DLD1 (cell line): ENCODE data around the gene SH3RF2.
"Not testable (repeated sequence)": the region's sequence is repeated elsewhere in the genome, so short reads cannot be mapped to it uniquely, and the experiment has no call there.

Experiments used
- in situ Hi-C: cut with HindIII; loops from 2 replicates; pipeline ENCODE4 v1.10.0; 2017; ENCODE audit warnings: low sequenced_read_pairs

Gene SH3RF2

DNA sequence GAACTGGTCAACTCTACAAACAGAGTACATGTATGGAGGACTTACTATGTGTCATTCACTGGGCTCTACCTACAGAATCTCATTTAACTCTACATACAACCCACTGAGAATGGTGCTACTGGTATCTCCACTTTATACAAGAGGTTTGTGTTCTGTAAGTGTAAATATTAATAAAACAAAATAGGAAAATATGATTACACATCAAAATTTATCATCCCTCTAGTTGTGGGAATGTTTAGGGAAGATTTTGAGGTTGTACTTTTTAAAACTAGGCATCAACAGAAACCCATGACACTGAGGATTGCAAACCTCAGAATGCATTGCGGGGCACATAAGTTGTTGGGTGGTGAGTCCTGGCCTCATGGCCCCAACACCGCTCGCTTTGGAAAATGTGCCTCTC lies 11.7 kb downstream of the SH3RF2 start:
- in situ Hi-C loops: no loop called here

DNA sequence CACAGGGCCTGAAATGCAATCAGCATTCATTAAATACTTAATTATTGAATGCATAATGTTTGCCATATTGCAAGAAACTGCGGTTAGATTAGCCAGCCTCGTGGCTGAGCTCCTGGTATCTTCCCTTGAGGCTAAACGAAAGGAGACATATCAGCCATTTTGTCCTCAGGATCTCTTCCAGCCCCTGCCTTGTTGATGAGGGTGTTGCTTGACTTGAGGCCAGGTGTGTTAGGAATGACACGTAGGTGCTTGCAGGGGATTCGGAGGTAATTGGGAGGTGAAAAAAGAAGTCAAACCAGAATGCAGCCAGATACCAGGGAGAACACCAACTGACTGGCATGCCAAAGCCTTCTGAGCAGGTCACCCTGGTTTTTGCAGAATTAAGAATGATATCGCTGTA lies 12.5 kb downstream of the SH3RF2 start:
- in situ Hi-C loops: no loop called here

- in situ Hi-C loops: no loop called here
Observed at GRCh38 chr5:145949474-145949873, 13.1 kb downstream of the SH3RF2 start.

- in situ Hi-C loops: no loop called here
Observed at GRCh38 chr5:145951071-145951470, 14.7 kb downstream of the SH3RF2 start.

GRCh38 chr5:145953202-145953601 lies 16.8 kb downstream of the SH3RF2 start:
- in situ Hi-C loops: no loop called here

DNA sequence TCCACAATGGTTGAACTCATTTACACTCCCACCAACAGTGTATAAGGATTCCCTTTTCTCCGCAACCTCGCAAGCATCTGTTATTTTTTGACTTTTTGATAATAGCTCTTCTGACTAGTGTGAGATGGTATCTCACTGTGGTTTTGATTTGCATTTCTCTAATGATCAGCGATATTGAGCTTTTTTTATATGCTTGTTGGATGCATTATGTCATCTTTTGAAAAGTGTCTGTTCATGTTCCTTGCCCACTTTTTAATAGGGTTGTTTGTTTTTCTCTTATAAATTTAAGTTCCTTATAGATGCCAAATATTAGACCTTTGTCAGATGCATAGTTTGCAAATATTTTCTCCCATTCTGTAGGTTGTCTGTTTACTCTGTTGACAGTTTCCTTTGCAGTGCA lies 17.8 kb downstream of the SH3RF2 start:
- in situ Hi-C loops: not testable (repeated sequence)

DNA sequence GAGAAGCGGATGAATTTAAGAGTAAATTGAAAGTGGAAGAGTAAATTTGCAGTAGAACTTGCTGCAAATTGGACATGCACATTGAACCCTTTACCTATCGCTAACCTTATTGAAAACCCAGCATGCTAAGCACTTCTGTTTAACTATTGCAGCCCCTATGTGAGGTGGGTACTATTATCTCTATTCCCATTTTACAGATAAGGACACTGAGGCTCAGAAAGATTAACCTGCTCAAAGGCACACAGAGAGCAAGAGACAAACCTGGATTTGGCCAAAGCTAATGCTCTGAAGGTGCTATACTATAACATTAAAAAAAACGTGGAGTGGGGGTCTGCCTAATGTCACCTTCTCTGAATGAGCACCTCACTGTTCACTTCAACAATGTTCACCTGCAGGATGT lies 21.0 kb downstream of the SH3RF2 start:
- in situ Hi-C loops: no loop called here

DNA sequence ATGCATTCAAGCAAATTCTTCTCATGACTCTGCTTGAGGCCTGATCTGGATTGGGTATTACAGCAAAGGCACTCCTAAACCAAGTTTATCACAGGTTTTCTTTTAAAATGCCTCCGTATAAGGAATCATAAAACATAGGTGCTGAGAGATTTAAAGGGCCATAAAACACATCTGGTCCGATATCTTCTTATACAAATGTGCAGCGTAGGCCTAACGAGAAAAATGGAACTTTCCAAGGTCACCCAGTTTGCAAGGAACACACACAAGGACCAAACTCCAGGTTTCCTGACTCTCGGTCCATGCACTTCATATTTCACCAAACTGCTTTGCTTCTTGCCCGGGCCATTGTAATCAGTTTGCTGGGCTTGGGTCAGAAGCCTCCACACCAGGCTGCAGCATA lies 22.1 kb downstream of the SH3RF2 start:
- in situ Hi-C loops: no loop called here

DNA sequence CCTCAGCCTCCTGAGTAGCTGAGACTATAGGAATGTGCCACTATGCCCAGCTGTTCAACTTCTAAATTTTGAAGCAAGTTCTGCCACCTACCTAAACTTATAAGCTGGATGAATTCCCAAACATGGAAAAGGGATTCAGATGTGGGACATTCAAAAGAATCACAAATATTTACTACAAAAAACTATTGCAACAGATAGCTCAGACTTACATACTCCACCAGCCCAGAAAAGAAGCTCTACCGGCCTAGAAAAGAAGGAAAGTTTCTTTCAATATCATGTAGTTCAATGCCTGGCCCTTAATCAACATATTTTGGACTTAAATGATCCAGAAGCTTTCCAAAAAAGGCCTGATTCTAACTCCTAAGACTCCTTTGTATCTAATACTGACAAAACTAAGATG lies 23.8 kb downstream of the SH3RF2 start:
- in situ Hi-C loops: no loop called here

DNA sequence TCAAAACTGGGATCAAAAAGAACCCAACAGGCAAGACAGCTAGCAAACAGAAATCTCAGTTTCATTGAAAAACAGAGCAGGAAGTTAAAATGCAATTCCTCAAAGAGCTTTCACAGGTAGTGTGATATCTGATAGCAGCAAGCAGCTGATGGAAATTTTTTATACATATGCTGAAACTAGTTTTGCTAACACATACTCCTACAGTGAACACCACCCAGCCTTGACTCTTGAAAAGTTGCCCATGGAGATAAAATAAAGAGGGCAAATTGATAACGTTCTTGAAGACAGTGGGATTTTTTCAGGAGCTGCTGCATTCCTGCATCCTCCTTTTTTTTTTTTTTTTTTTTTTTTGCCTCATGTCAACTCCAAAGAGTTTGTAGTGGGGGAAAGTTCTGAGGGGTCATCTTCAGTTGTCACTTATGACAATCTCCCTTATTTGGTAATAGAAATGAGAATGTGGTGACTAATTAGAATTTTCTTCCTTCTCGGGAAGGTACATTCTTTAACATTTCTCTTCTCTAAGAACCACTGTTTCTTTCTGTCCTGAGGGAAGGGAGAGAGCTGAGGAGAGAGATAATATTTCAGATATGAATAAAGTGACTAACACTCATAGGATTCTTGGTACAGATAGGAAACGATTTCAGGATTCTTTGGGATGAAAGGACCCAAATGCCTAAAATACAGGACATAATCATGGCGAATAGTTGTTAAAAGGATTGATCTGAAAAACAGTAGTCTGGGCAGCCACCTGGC lies 24.6 kb downstream of the SH3RF2 start:
- in situ Hi-C loops: no loop called here

DNA sequence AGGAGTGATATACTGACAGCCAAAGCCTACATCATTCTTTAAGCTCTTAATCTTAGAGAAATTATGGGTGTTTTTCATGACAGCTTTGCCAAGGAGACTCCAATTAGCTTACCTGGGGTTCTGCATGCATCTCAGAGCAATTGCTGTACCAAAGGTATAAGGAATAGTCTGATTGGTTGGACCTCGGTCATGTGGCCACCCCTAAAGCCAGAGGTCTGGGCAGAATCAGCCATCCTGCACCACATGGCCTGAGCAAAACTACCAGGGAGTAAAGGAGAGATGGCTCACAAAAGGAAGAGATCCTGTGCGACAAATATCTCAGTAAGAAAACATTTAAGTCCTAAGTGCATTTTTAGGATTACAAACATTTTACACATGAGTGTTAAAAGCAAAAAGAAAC lies 25.6 kb downstream of the SH3RF2 start:
- in situ Hi-C loops: no loop called here

GRCh38 chr5:145964008-145964407 lies 27.6 kb downstream of the SH3RF2 start:
- in situ Hi-C loops: not testable (repeated sequence)

DNA sequence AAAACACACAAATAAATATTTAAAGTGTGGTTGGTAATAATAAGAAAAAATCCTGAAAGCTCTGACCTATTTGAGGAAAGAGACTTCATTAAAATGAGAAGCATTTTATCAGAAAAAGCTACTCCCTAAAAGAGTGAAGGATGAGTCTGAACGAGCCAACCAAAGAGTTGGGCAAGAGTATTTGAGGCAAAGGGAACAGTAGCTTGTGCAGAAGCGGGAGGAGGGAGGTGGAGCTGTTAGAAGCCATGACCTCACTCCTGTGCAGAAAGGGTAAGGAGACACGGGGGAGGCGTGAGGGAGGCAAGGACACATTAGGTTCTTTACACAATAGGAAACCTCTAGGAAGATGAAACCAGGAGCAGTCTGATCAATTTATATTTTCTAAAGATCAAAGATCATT lies 29.4 kb downstream of the SH3RF2 start:
- in situ Hi-C loops: no loop called here

GRCh38 chr5:145967296-145967695 lies 30.9 kb downstream of the SH3RF2 start:
- in situ Hi-C loops: no loop called here

DNA sequence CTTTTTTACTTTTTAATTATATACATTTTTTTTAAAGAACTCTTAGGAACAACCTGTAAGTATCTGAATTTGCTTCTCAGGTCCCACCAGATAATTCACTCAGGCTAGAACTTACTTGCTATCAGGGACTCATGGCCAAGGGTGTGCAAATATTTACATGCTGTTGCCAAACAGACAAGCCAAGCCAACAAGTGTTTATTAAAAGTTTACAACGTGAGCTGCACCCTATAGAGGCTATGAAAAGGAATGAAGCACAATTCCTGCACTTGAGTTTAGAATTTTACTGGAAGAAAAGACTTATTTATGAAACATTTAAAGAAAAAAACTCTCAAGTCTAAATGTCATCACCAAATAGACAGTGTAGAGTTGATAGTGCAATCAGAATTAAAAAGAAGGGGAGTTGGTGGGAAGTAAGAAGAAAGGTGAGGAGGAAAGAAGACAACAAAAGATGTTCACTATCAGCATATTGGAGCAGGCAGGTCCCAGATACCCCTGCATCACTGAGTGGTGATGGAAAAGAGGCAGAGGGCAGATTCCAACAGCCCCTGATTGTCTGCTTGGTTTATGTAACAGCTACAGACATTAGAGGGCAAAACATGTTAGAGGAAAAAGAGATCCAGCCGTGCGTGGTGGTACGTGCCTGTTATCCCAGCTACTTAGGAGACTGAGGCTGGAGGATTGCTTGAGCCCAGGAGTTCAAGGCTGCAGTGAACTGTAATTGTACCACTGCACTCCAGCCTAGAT lies 32.8 kb downstream of the SH3RF2 start:
- in situ Hi-C loops: no loop called here

DNA sequence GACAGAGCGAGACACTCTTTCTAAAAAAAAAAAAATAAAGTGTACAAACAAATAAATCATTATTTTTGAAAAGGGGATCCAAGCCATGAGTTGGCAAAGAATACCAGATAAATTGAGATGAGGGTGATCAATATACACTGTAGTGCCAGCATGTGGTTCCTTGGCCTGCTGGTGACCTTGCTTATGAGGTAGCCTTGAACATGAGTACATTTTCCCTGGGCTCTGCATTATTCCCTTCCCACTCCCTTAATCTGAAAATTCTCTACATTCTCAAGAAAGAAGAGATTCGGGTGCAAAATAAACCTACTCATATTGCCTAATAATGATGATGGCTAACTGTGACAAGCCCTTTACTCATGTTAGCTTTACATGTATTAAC lies 33.3 kb downstream of the SH3RF2 start:
- in situ Hi-C loops: no loop called here

DNA sequence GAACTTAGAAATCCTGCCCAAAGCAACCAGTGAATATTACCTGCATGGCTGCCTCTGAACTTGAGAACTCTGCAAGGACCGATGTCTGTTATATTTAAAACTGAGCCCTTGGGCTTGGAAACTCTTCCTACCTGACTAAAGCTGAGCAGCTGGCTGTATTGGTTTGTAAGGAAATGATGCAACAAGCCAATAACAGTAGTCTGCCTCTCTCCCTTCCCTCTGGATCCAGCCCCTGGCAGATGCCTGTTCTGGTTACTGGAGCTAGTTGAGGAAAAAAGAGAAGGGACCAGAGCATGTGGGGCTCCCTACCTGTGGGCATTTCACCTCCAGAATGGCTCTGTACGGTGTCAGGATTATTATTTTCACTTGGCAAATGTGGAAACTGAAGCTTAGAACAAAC lies 34.7 kb downstream of the SH3RF2 start:
- in situ Hi-C loops: no loop called here

- in situ Hi-C loops: no loop called here
Observed at GRCh38 chr5:145971701-145972100, 35.3 kb downstream of the SH3RF2 start.

GRCh38 chr5:145975001-145975360 lies 38.6 kb downstream of the SH3RF2 start:
- in situ Hi-C loops: no loop called here

GRCh38 chr5:145975361-145976066 lies 39.1 kb downstream of the SH3RF2 start:
- in situ Hi-C loops: no loop called here

DNA sequence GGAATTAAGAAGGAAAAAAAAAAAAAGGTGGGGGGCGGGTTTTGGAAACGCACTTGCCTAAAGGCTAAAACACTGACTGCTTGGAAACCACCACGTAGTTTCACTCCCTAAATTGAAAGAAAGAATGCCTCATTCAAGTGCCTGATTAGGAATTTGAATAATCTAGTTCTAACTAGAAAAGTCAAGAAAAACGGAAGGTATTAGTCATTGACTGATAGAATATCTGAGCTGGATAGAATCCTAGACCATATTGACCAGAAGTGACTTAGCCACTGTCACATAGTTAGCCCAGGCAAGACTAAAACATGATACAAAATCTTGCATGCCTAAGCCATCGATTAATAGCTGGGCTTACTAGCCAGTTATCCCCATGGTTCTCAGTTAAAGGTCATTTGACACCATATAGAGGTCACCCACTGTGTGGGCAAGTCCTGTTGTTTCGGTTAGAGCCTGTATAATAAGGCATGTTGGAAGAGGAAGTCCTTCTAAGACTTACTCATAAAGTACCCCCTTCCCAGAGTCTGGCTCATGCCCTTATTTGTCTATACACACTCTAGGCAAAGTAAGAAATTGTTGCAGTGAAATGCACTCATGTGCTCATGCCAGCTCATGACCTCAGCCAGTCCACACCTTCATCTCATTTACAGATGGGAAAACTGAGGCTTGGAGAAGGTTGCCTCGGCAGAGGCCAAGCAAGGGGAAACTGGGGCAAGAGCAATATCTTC lies 40.2 kb downstream of the SH3RF2 start:
- in situ Hi-C loops: no loop called here
